SU-DHL-6 (cell line): ENCODE measurements around the gene TMC4.

Experiments
- CTCF ChIP-seq: fragments of 200-600 bp; sonication (generic); IDR thresholded peaks from one replicate; pipeline ENCODE4 v1.5.1; 2017; ENCODE audit warnings: antibody characterized with exemption, mild to moderate bottlenecking, low read length, moderate library complexity; ENCODE audit not compliant: insufficient read depth, poor library complexity, severe bottlenecking
- EZH2phosphoT487 ChIP-seq: fragments of 200-600 bp; sonication (generic), shearing (Covaris generic); conservative IDR thresholded peaks from 2 replicates; pipeline ENCODE4 v1.6.1; 2018; ENCODE audit warnings: mild to moderate bottlenecking, antibody characterized with exemption, low read length, moderate library complexity, mixed read lengths

- TF ChIP-seq CTCF: no peak
- TF ChIP-seq EZH2phosphoT487: no peak
Measured at GRCh38 chr19:54204767-54205468, 32.0 kb upstream of the TMC4 start.
